ENCODE results near the gene LEF1.

Gene LEF1

GRCh38 chr4:108170631-108171338, 2.1 kb upstream of the LEF1 start:
- Histone ChIP-seq H3K27me3 (ENCODE audit: control insufficient read depth in 3 of 3, insufficient read depth in 3 of 3, low read depth in 1 of 3, low read length in 3 of 3) (peaks cover 9 to 65% (median 42%) of the 10 kb centered on the region in 3 experiments), H3K4me1 (ENCODE audit: control insufficient read depth in 2 of 2, insufficient read depth in 1 of 2, low read depth in 1 of 2, low read length in 2 of 2) (peaks cover 6 to 24% of the 10 kb centered on the region in 2 donors), H2BK12ac (ENCODE audit: low read length) (no peak overlapping the region), H3K9me3 (replicated peaks in 1 of 2; ENCODE audit: control insufficient read depth in 2 of 2, insufficient read depth in 1 of 2, low read depth in 1 of 2, low read length in 2 of 2) (no peaks in the 10 kb centered on the region), H3K23ac (ENCODE audit: low read depth, low read length, poor library complexity) (no peak overlapping the region), H3K36me3 (replicated peaks in 1 of 2; ENCODE audit: control insufficient read depth in 2 of 2, insufficient read depth in 2 of 2, low read length in 2 of 2) (no peaks in the 10 kb centered on the region), H2AK5ac (ENCODE audit: low read depth, low read length) (no peak overlapping the region), H3K18ac (ENCODE audit: low read length) (no peak overlapping the region), H4K8ac (ENCODE audit: low read depth, low read length) (no peak overlapping the region), H3K9ac (ENCODE audit: low read depth, low read length, poor library complexity) (no peak overlapping the region), H3K14ac (ENCODE audit: low read length) (no peak overlapping the region), H4K91ac (ENCODE audit: low read depth, low read length, poor library complexity) (no peak overlapping the region), H3K27ac (replicated peaks; ENCODE audit: low read length) (no peak overlapping the region), H3K79me1 (ENCODE audit: low read depth, low read length) (no peaks in the 10 kb centered on the region), H2AFZ (ENCODE audit: low read length) (peak overlapping the region; percentile 91), H2BK120ac (ENCODE audit: low read depth, low read length) (no peak overlapping the region), H2BK15ac (ENCODE audit: low read length) (no peak overlapping the region), H3K4me3 (ENCODE audit: low read length in 2 of 2) (no peak overlapping the region), H3K4ac (ENCODE audit: low read length) (no peak overlapping the region), H2BK5ac (ENCODE audit: low read length) (no peak overlapping the region), H3K4me2 (ENCODE audit: insufficient read depth, low read length, poor library complexity, severe bottlenecking) (no peak overlapping the region)
- no CpG with 5 or more reads among the region's 8 CpGs for WGBS, 2 donors (ENCODE audit: extremely low coverage in 2 of 2, insufficient read length in 2 of 2, insufficient replicate concordance in 1 of 2)
- DNase-seq (ENCODE audit: low spot score) = peak; percentile 30

- Histone ChIP-seq H2BK120ac (ENCODE audit: low read depth, low read length) (no peak overlapping the region), H4K8ac (ENCODE audit: low read depth, low read length) (no peak overlapping the region), H2BK15ac (ENCODE audit: low read length) (no peak overlapping the region), H3K4me2 (ENCODE audit: insufficient read depth, low read length, poor library complexity, severe bottlenecking) (no peak overlapping the region), H3K9ac (ENCODE audit: low read depth, low read length, poor library complexity) (no peak overlapping the region), H3K4me1 (ENCODE audit: control insufficient read depth in 2 of 2, insufficient read depth in 1 of 2, low read depth in 1 of 2, low read length in 2 of 2) (peaks cover 6 to 27% of the 10 kb centered on the region in 2 donors), H3K4ac (ENCODE audit: low read length) (no peak overlapping the region), H3K18ac (ENCODE audit: low read length) (no peak overlapping the region), H2BK5ac (ENCODE audit: low read length) (no peak overlapping the region), H3K27me3 (ENCODE audit: control insufficient read depth in 3 of 3, insufficient read depth in 3 of 3, low read depth in 1 of 3, low read length in 3 of 3) (peaks cover 9 to 68% (median 42%) of the 10 kb centered on the region in 3 experiments), H2AFZ (ENCODE audit: low read length) (no peak overlapping the region), H3K27ac (replicated peaks; ENCODE audit: low read length) (no peak overlapping the region), H2AK5ac (ENCODE audit: low read depth, low read length) (no peak overlapping the region), H2BK12ac (ENCODE audit: low read length) (no peak overlapping the region), H3K36me3 (replicated peaks in 1 of 2; ENCODE audit: control insufficient read depth in 2 of 2, insufficient read depth in 2 of 2, low read length in 2 of 2) (no peaks in the 10 kb centered on the region), H3K4me3 (ENCODE audit: low read length in 2 of 2) (no peak overlapping the region), H3K79me1 (ENCODE audit: low read depth, low read length) (no peaks in the 10 kb centered on the region), H3K14ac (ENCODE audit: low read length) (no peak overlapping the region), H3K9me3 (replicated peaks in 1 of 2; ENCODE audit: control insufficient read depth in 2 of 2, insufficient read depth in 1 of 2, low read depth in 1 of 2, low read length in 2 of 2) (no peaks in the 10 kb centered on the region), H3K23ac (ENCODE audit: low read depth, low read length, poor library complexity) (no peak overlapping the region), H4K91ac (ENCODE audit: low read depth, low read length, poor library complexity) (no peak overlapping the region)
- WGBS, 2 donors (ENCODE audit: extremely low coverage in 2 of 2, insufficient read length in 2 of 2, insufficient replicate concordance in 1 of 2) = no CpG with 5 or more reads among the region's 8 CpGs
- DNase-seq (ENCODE audit: low spot score) = no peak
Measured at GRCh38 chr4:108169664-108170063, 932 bp upstream of the LEF1 start.

GRCh38 chr4:108168160-108168670, 517 bp downstream of the LEF1 start:
- H3K14ac ChIP-seq (ENCODE audit: low read length) = no peak overlapping the region
- no CpG with 5 or more reads among the region's 30 CpGs for WGBS, 2 donors (ENCODE audit: extremely low coverage in 2 of 2, insufficient read length in 2 of 2, insufficient replicate concordance in 1 of 2)

More at GRCh38 chr4:108168160-108168670, 517 bp downstream of the LEF1 start:
- no peak overlapping the region for H2BK12ac ChIP-seq (ENCODE audit: low read length)
- H3K4ac ChIP-seq (ENCODE audit: low read length) = no peak overlapping the region
- H3K27ac ChIP-seq (replicated peaks; ENCODE audit: low read length) = peak overlapping the region; percentile 62
- H3K4me2 ChIP-seq (ENCODE audit: insufficient read depth, low read length, poor library complexity, severe bottlenecking) = peak overlapping the region; percentile 90
- no peak overlapping the region for H4K91ac ChIP-seq (ENCODE audit: low read depth, low read length, poor library complexity)
- peak overlapping the region; percentile 89 for H2BK5ac ChIP-seq (ENCODE audit: low read length)
- H2AFZ ChIP-seq (ENCODE audit: low read length) = peak overlapping the region; percentile 94
- peak overlapping the region; percentile 89 for H3K18ac ChIP-seq (ENCODE audit: low read length)
- no peaks in the 10 kb centered on the region for H3K79me1 ChIP-seq (ENCODE audit: low read depth, low read length)
- peaks cover 7 to 55% (median 42%) of the 10 kb centered on the region in 3 experiments for H3K27me3 ChIP-seq (ENCODE audit: control insufficient read depth in 3 of 3, insufficient read depth in 3 of 3, low read depth in 1 of 3, low read length in 3 of 3)
- H3K4me1 ChIP-seq (ENCODE audit: control insufficient read depth in 2 of 2, insufficient read depth in 1 of 2, low read depth in 1 of 2, low read length in 2 of 2) = peaks cover 6 to 27% of the 10 kb centered on the region in 2 donors
- H3K9ac ChIP-seq (ENCODE audit: low read depth, low read length, poor library complexity) = no peak overlapping the region
- peak; percentile 26 for DNase-seq (ENCODE audit: low spot score)
- no peak overlapping the region for H4K8ac ChIP-seq (ENCODE audit: low read depth, low read length)
- peak overlapping the region; percentile 27 for H3K23ac ChIP-seq (ENCODE audit: low read depth, low read length, poor library complexity)
- peak overlapping the region; percentile 80 to 91 for H3K4me3 ChIP-seq (ENCODE audit: low read length in 2 of 2)
- H2AK5ac ChIP-seq (ENCODE audit: low read depth, low read length) = no peak overlapping the region
- H3K9me3 ChIP-seq (replicated peaks in 1 of 2; ENCODE audit: control insufficient read depth in 2 of 2, insufficient read depth in 1 of 2, low read depth in 1 of 2, low read length in 2 of 2) = no peaks in the 10 kb centered on the region
- H2BK15ac ChIP-seq (ENCODE audit: low read length) = peak overlapping the region; percentile 62
- H3K36me3 ChIP-seq (replicated peaks in 1 of 2; ENCODE audit: control insufficient read depth in 2 of 2, insufficient read depth in 2 of 2, low read length in 2 of 2) = peaks cover 0 to 6% of the 10 kb centered on the region in 2 donors
- H2BK120ac ChIP-seq (ENCODE audit: low read depth, low read length) = peak overlapping the region; percentile 87
